Activated CD8-positive, alpha-beta T cell treated with anti-CD3 and anti-CD28 coated beads for 36 hours (primary cell): ENCODE results near the gene LRBA. TPM values are rescaled to one million over a fixed set of nuclear protein-coding genes. Genes with fewer than 3 reads are reported as not detected.

ENCODE experiments used
- ATAC-seq: fragments of 200-7000 bp; cut with Tn5 transposase; one replicate; pipeline ENCODE4 v1.10.0; 2021; ENCODE audit warnings: mild to moderate bottlenecking, moderate library complexity
- CTCF ChIA-PET: fragments of 350-600 bp; sonication (Branson Sonifier 250); formaldehyde crosslinking; loops from one replicate; lab custom pipeline; 2021; ENCODE audit warnings: antibody characterized with exemption; lab: Charles Lee
- POLR2A ChIA-PET: fragments of 350-600 bp; sonication (Branson Sonifier 250); formaldehyde crosslinking; loops from one replicate; lab custom pipeline; 2021; ENCODE audit warnings: antibody characterized with exemption; lab: Charles Lee
- DNase-seq: peaks from one replicate; pipeline ENCODE4 v3.0.0-alpha.2; 2020
- H3K27ac Mint-ChIP-seq: one replicate; pipeline ENCODE4 v1.8.0; 2021; ENCODE audit warnings: mild to moderate bottlenecking, mixed read lengths
- H3K27me3 Mint-ChIP-seq: one replicate; pipeline ENCODE4 v1.8.0; 2021; ENCODE audit warnings: mixed read lengths
- H3K36me3 Mint-ChIP-seq: one replicate; pipeline ENCODE4 v1.8.0; 2021; ENCODE audit warnings: low read depth, mixed read lengths
- H3K4me1 Mint-ChIP-seq: one replicate; pipeline ENCODE4 v1.8.0; 2021; ENCODE audit warnings: low read depth, mixed read lengths
- H3K4me3 Mint-ChIP-seq: one replicate; pipeline ENCODE4 v1.8.0; 2021; ENCODE audit warnings: mild to moderate bottlenecking, moderate library complexity, mixed read lengths
- H3K9me3 Mint-ChIP-seq: one replicate; pipeline ENCODE4 v1.8.0; 2021; ENCODE audit warnings: mixed read lengths
- CTCF ChIP-seq: fragments of 200-600 bp; IDR thresholded peaks from one replicate; pipeline ENCODE4 v1.8.0; 2022; ENCODE audit warnings: antibody characterized with exemption, mild to moderate bottlenecking
- intact Hi-C: fragments of 100-400 bp; cut with micrococcal nuclease; formaldehyde crosslinking; loops from one replicate; pipeline ENCODE4 v1.10.0; 2022
- total RNA-seq, 2 experiments: library from RNA; stranded (reverse); gene quantifications; one replicate each; pipeline ENCODE4 v1.2.3, GENCODE V29; 2021

LRBA gene
- total RNA-seq, 2 experiments from 2014 or later = 48.1 to 52.5 TPM

- H3K36me3 Mint-ChIP-seq = no peaks in the 10 kb centered on the region
- TF ChIP-seq CTCF = no peak
- no peak overlapping the region for H3K4me3 Mint-ChIP-seq
- DNase-seq (no peak), ATAC-seq (no peak)
- H3K4me1 Mint-ChIP-seq = no peaks in the 10 kb centered on the region
- ChIA-PET POLR2A (no interaction called here), CTCF (no interaction called here)
- intact Hi-C loops = no loop called here
- H3K27me3 Mint-ChIP-seq = peaks cover 1% of the 10 kb centered on the region
- H3K27ac Mint-ChIP-seq = no peak overlapping the region
- no peaks in the 10 kb centered on the region for H3K9me3 Mint-ChIP-seq
These were observed 776.5 kb downstream of the LRBA start for GRCh38 chr4:150238591-150238990.

- Mint-ChIP-seq H3K36me3 (no peaks in the 10 kb centered on the region), H3K4me1 (no peaks in the 10 kb centered on the region), H3K27ac (no peak overlapping the region), H3K9me3 (no peaks in the 10 kb centered on the region), H3K4me3 (no peak overlapping the region), H3K27me3 (peaks cover 1% of the 10 kb centered on the region)
- POLR2A ChIA-PET = no interaction called here
- DNase-seq (no peak), ATAC-seq (no peak)
- TF ChIP-seq CTCF = no peak
- intact Hi-C loops = no loop called here
- CTCF ChIA-PET = no interaction called here
These were observed 777.8 kb downstream of the LRBA start for GRCh38 chr4:150237110-150237872.

GRCh38 chr4:150236626-150237025, 778.5 kb downstream of the LRBA start:
- no peaks in the 10 kb centered on the region for H3K36me3 Mint-ChIP-seq
- no peaks in the 10 kb centered on the region for H3K4me1 Mint-ChIP-seq
- ATAC-seq (no peak), DNase-seq (no peak)
- H3K27me3 Mint-ChIP-seq = peaks cover 1% of the 10 kb centered on the region
- CTCF ChIA-PET = no interaction called here
- intact Hi-C loops = no loop called here
- no peak overlapping the region for H3K27ac Mint-ChIP-seq
- no peak for TF ChIP-seq CTCF
- no peak overlapping the region for H3K4me3 Mint-ChIP-seq
- H3K9me3 Mint-ChIP-seq = no peaks in the 10 kb centered on the region
- POLR2A ChIA-PET = no interaction called here

GRCh38 chr4:150235808-150236271, 779.2 kb downstream of the LRBA start:
- Mint-ChIP-seq H3K9me3 (no peaks in the 10 kb centered on the region), H3K27me3 (peaks cover 1% of the 10 kb centered on the region), H3K27ac (no peak overlapping the region), H3K4me3 (no peak overlapping the region), H3K36me3 (no peaks in the 10 kb centered on the region), H3K4me1 (no peaks in the 10 kb centered on the region)
- CTCF ChIA-PET = no interaction called here
- ATAC-seq (no peak), DNase-seq (no peak)
- TF ChIP-seq CTCF = no peak
- POLR2A ChIA-PET = no interaction called here
- intact Hi-C loops = no loop called here

- Mint-ChIP-seq H3K4me1 (no peaks in the 10 kb centered on the region), H3K9me3 (no peaks in the 10 kb centered on the region), H3K36me3 (no peaks in the 10 kb centered on the region), H3K27ac (no peak overlapping the region), H3K27me3 (peaks cover 1% of the 10 kb centered on the region), H3K4me3 (no peak overlapping the region)
- DNase-seq (no peak), ATAC-seq (no peak)
- POLR2A ChIA-PET = no interaction called here
- CTCF ChIA-PET = interaction anchor here (0.7 kb wide), 1 partner anchor 8 kb away, joined by 3 read pairs; no protein-coding TSS in a partner anchor
- TF ChIP-seq CTCF = no peak
- intact Hi-C loops = no loop called here
These were observed 779.8 kb downstream of the LRBA start for GRCh38 chr4:150235317-150235716.
